GM03348 (cell line): ENCODE measurements around the gene CLDN1.
"Not testable (repeated sequence)": the region's sequence is repeated elsewhere in the genome, so short reads cannot be mapped to it uniquely, and the experiment has no call there.

ENCODE experiments used
- DNase-seq: peaks from one replicate; pipeline ENCODE4 v3.0.0; 2012; ENCODE audit warnings: low spot score

The CLDN1 gene

DNA sequence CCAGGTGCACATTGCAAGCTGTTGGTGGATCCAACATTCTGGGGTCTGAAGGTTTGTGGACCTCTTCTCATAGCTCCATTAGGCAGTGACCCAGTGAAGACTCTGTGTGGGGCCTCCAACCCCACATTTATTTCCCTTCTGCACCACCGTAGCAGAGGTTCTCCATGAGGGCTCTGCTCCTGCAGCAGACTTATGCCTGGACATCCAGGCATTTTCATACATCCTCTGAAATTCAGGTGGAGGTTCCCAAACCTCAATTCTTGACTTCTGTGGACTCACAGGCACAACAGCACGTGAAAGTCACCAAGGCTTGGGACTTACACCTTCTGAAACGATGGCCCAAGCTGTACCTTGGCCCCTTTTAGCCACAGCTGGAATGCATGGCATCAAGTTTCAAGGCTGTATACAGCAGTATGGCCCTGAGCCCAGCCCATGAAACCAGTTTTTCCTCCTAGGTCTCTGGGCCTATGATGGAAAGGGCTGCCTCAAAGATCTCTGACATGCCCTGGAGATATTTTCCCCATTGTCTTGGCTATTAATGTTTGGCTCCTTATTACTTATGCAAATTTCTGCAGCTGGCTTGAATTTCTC lies 30.2 kb downstream of the CLDN1 start:
- DNase-seq: no peak

DNA sequence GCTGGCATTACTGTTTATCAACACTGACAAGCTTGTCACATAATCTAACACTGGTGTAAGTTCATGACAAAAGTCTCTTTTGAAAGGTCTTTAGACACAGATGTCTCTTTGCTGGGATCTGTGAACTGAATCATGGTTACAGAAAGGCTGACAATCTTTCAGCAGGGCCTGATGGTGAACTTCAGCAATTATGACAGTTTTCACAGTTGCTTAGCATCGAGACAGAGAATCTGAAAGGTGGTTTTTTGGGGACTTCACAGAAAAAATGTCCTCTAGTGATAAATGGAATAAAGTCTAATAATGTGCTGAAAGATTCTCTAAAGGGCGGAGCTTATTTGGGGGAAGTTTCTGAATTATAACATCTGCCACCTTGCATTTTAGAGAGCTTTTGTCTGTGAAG lies 32.3 kb downstream of the CLDN1 start:
- DNase-seq: no peak

DNA sequence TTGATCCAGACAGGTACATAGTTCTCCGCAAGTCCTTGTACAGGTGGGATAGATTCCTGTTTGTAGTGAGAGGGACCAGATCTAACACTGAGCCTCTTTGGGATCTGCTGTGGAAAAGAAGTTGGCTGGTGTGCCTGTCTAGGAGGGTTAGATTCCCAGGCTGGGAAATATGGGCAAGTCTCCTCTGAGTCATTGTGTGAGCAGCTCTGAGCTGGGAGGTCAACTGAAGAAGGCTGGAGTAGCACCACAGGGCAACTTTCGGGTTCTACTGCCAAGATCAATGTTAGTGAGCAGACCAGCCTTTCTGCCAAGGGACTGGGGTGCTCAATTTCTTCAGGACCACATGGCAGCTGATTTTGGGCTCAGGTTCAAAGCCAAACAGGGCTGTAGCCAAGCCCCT lies 33.4 kb downstream of the CLDN1 start:
- DNase-seq: no peak

DNA sequence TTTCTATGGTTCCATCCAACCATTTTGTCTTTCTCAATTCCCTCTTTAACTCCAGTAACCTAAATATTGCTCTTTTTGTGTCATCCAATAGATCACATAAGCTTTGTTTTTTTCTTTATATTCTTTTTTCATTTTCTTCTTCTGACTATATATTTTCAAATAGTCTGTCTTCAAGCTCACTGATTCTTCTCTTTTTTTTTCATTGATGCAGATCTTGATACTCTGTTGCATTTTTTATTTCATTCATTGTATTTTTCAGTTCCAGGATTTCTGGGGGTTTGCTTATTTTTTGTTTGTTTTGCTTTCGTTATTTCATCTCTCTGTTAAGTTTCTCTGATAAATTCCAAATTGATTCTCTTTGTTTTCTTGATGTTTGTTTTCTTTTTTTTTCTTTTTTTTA lies 36.2 kb downstream of the CLDN1 start:
- DNase-seq: no peak

DNA sequence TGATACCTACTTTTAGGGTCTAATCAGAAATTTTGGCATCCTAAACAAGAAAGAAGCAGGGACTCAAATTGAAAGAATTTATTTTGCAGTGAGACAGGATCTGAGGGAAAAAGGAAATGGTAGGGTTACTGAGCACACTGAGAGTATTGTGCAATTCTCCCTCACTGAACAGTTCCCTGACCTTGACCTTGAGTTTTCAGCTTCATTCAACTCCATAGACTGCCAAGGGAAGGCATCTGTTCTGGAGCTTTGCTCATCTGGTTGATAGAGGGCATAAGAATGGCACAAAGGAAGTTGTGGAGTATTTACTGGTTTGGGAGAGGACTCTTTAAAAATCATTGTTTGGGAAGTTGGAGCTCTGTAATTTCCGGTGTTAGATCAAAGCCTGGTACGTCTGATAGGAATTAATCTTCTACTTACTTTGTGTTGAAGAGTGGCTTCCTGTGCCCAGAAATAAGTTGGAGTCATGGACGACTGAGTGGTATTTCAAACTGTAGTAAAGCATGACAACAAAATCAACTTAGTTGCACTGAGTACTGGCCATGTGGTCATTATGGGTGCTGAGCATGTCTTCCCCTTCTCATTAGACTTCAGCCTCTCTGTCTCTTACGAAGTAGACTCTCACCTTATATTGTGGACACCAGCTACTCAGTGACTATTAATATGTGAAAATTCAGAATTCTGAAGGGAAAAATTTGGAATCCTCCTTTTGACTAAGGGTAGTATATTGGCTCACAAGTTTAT lies 40.8 kb downstream of the CLDN1 start:
- no peak for DNase-seq

DNA sequence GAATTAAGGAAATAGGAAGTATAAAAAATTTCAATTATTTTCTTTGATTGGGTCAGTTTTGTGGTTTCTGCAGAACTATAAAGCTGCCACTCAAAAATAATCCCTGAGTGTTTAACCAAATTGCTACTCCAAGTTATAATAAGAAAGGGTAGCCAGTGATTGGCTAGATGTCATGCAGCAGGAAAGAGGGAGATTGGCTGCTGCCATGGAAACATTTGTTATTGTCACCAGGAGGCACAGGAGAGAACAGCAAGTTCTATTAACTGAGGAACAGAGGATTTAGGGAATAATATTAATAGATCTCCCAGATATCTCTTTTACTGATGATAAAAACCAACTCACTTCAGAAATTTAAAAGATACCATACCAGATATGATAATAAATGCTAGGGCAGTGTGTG lies 42.6 kb downstream of the CLDN1 start:
- no peak for DNase-seq

DNA sequence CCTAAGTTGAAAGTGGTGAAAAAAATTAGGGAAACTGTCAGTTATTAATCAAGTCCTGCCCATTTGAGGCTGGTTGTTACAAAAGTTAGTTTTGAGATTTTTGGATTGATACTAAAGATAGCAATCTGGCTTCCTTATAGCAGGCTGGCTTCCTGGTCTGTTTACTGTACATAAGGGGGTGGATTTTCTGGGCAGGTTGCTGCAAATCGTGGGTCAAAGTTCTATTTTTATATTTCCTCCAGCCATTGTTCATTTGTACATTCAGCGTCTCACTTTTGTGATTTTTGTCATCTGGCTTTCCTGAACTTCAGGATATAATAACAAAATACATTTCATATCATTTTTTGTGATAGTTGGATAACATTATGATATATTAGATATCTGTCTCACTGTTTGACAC lies 49.5 kb downstream of the CLDN1 start:
- no peak for DNase-seq

DNA sequence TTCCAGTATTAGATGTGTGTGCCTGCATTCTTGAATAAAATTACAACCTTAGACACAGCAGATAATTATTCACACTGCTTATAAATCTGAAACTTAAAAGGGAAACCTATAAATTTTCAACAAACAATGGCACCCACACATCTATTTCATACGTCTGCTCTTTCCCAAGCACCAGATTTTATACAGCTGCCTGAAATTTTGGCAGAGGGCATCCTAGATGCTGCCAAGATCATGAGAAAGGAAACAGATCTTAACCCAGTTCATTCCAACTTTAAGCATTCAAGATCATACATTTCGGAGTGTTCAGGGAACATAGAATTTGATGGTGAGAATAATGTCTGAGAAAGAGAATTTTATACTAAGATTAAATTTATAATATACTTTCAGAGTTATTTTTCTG lies 53.1 kb downstream of the CLDN1 start:
- peak; percentile 5 for DNase-seq

DNA sequence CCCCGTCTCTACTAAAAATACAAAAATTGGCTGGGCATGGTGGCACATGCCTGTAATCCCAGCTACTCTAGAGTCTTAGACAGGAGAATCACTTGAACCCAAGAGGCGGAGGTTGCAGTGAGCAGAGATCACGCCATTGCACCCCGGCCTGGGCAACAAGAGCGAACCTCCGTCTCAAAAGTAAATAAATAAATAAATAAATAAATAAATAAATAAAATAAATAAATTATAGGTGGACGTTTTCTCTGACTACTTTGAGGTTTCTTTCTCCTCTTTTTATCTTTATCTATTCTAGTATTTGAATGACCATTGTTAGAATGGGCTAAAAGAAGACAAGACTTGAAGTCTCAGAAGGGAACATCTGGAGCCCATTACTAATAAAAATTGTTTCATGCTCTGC lies 54.8 kb downstream of the CLDN1 start:
- not testable (repeated sequence) for DNase-seq

DNA sequence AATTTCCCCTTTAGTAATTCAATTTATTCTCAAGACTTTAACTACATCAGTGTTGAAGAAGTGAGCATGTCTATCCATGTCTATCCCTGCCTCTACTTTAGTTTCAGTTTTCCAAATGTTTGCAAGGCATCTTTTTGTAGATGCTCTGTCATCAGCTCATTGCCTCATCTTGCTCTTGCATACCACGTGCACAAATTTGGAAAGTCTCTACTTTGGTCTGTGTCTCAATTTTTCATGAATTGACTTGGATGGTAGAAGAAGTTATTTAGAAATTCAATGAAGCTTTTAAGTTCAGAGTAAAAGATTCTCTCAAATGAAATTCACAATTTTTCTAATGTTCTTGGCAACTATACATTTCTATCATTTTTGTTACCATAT lies 55.3 kb downstream of the CLDN1 start:
- peak; percentile 8 for DNase-seq

DNA sequence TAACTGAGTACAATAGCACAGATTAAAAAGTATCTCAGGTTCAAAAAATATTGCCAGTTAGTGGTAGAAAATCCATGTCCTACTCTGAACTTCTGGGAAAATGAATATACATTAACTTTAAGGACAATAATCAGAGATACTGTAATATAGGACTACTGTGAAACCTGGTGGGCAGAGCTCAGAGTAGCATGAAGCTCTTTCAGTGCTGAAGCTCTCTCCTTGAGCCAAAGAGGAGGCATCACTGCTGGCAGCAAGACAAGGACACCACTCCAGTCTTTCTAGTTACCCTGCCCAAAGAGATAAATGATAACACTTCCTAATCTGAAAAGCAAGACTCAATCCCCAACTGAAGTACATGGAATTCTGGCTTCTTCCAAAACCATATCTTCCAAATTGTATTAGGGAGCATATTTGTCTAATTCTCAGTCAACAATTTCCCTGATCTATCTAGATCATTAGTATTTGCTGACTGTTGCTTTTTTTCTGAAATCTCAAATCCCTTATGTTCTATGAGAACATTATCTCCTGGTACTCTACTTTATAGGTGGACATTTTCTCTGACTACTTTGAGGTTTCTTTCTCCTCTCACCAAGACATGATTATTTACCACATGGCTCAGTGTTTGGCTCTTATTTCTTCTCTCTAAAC lies 55.9 kb downstream of the CLDN1 start:
- no peak for DNase-seq

DNA sequence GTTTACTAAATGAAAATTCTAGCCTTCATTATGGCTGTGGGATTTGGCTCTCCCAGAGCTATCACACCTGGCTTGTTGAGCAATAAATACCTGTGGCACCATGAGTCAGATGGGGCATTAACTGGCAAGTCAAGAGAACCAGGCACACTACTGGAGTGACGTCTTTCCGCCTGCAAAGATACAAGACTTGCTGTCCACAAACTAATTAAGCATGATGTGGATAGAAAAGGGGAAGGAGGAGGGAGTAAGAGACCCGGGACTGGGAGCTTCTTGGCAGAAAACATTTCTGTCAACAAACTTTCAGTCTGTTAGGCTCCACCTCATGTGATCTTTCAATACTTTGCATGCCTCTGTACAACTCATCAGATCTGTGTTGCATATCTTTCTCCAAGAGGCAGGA lies 56.5 kb downstream of the CLDN1 start:
- DNase-seq: peak; percentile 19

DNA sequence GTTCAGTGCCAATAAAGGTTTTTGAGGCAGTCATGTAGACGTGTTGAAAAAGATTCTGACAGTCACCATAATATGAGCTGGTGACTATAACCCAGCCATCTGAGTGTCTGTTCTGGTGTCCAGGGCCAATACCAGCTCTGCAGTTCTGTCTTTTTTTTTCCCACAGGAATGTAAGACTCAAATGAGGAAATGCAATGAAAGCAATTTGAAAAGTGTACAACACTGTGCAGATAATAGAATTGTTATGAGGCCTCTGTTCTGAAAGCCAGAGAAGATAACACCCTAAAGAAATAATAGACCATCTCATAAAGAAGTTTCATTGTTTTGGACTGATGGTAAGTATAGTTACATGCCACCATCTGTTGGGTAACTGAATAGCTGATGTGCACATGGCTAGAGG lies 57.1 kb downstream of the CLDN1 start:
- no peak for DNase-seq

DNA sequence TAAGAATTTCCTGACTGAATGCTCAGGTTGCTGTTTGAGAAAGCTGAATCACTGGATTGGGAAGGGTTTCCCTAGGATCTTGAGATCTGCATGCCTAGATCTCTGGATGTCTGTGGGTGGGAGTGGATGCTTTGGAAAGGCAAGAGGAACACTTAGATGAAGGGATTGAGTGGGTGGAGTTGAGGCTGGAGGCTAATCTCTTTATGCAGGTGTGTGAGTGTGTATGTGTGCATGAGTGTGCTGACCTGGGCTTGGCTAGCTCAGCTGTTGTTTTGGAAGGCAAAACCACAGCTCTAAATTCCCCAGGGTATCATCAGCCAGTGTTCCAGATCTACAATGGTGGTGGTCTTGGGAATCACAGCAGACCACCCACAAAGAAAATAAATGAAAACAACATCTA lies 60.5 kb downstream of the CLDN1 start:
- DNase-seq: no peak

DNA sequence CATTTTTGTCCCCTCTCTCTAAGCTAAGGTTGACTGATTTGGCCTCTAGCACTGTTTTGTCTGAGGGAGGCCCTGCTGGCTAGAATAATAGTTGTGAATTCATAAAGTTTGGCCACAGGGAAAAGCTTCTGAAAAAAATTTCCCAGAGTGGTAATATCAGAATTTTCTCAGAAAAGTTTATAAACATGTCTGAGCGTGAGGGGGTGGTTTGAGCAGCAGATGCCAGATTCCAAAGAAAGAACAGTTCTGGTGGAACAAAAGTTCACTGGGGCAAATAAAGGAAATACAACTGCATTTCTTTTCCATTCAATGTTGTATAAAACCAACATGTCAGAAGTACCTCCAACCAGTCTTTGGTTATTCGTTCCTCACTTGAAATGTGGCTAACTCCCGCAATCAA lies 61.2 kb downstream of the CLDN1 start:
- DNase-seq: no peak

DNA sequence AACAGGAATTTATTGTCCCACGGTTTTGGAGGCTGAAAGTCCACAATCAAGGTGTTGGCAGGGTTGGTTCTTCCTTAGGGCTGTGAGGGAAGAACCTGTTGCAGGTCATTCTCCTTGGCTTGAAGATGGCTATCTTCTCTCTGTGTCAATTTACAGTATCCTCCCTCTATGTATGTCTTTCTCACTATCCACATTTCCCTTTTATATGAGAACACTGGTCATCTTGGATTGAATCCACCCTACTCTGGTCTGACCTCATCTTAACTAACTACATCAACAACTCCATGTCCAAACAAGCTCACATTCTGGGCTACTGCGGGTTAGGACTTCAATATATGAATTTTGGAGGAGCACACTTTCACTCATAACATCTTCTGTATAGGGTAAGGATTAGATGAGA lies 61.9 kb downstream of the CLDN1 start:
- DNase-seq: no peak

DNA sequence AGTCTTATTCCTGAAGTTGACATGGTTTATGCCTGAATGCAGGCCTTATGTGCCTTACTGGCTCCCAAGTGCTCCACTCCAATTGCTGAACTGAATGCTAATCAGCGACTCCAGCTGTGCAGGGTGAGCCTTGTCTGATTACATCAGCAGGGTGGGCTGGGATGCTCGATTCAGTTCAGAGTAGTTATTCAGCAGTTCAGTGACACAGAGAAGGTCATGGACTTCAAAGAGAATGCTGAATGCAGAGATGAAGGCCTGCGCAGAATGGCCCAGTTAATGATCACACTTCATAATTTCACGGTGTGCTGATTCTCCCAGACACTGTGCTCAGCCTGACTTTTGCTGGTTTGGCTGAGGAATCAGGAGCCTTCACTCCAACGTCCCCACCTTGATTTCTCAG lies 63.6 kb downstream of the CLDN1 start:
- DNase-seq: no peak
